Measurements from ENCODE around the gene GSK3A.
A peak's percentile ranks its signal among the peaks of the same experiment; 100 is the strongest.
"Not testable (repeated sequence)": the region's sequence is repeated elsewhere in the genome, so short reads cannot be mapped to it uniquely, and the experiment has no call there.

Gene GSK3A

GRCh38 chr19:42267644-42268141 is 25.3 kb upstream of the GSK3A start:
- DNase-seq = no peak

GRCh38 chr19:42266928-42267603 is 24.7 kb upstream of the GSK3A start:
- not testable (repeated sequence) for DNase-seq

GRCh38 chr19:42266105-42266504 is 23.7 kb upstream of the GSK3A start:
- DNase-seq = not testable (repeated sequence)

GRCh38 chr19:42261763-42262162 is 19.4 kb upstream of the GSK3A start:
- no peak for DNase-seq

GRCh38 chr19:42257842-42258241 is 15.4 kb upstream of the GSK3A start:
- not testable (repeated sequence) for DNase-seq

GRCh38 chr19:42255766-42256745 is 13.7 kb upstream of the GSK3A start:
- peak; percentile 53 for DNase-seq

GRCh38 chr19:42254850-42255765 is 12.7 kb upstream of the GSK3A start, which contains the start of gene ERF:
TSS of gene ERF (minus strand) at chr19:42255128. CDS start at chr19:42254999, 129 bp downstream.
- DNase-seq = peak; percentile 91

GRCh38 chr19:42254089-42254849 is 11.9 kb upstream of the GSK3A start:
- peak; percentile 73 for DNase-seq

GRCh38 chr19:42253245-42254088 is 11.1 kb upstream of the GSK3A start:
- DNase-seq = peak; percentile 62

GRCh38 chr19:42252365-42253244 is 10.2 kb upstream of the GSK3A start:
- peak; percentile 52 for DNase-seq

- DNase-seq = no peak
Measured at GRCh38 chr19:42251572-42252358, 9.4 kb upstream of the GSK3A start.

- DNase-seq = no peak
Measured at GRCh38 chr19:42250666-42251531, 8.5 kb upstream of the GSK3A start.

- no peak for DNase-seq
Measured at GRCh38 chr19:42250183-42250665, 7.8 kb upstream of the GSK3A start.

GRCh38 chr19:42249769-42250168 is 7.4 kb upstream of the GSK3A start:
- no peak for DNase-seq

- no peak for DNase-seq
Measured at GRCh38 chr19:42249149-42249750, 6.8 kb upstream of the GSK3A start.

- no peak for DNase-seq
Measured at GRCh38 chr19:42248270-42249148, 6.1 kb upstream of the GSK3A start.
